ENCODE measurements around the gene CHURC1. TPM values are rescaled to one million over a fixed set of nuclear protein-coding genes. Genes with fewer than 3 reads are reported as not detected.

The CHURC1 gene
- total RNA-seq, 1 experiment from 2014 or later, result 52.4 TPM

DNA sequence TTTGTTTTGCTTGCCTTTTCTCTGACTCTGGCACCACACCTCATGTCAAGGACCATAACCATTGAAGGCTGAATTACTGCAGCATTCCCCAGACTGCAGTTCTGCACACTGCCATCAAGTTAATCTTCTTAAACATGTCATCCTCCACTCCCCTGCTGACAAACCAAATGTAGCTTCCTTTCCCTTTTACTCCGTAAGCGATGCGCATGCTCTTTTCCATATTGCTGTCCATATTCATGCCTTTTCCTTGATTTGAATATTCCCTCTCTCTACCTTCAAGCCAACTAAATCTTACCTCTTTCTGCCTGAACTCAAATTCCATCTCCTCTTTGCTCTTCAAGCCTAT lies 14.7 kb downstream of the CHURC1 start:
- Mint-ChIP-seq H3K4me1 (no peaks in the 10 kb centered on the region), H3K4me3 (no peak overlapping the region), H3K27ac (no peak overlapping the region), H3K36me3 (peaks cover 35% of the 10 kb centered on the region), H3K27me3 (ENCODE audit: low read depth) (no peaks in the 10 kb centered on the region), H3K9me3 (no peaks in the 10 kb centered on the region)
- ATAC-seq (no peak), DNase-seq (ENCODE audit: low spot score) (no peak)
- POLR2A ChIA-PET, result no interaction called here
- CTCF ChIA-PET, result no interaction called here
- TF ChIP-seq HMGA2 (CRISPR knock-in tag; IDR thresholded peaks at IDR 0.05), result no peak
- TF ChIP-seq NR2C2 (CRISPR knock-in tag; IDR thresholded peaks at IDR 0.05), result no peak

DNA sequence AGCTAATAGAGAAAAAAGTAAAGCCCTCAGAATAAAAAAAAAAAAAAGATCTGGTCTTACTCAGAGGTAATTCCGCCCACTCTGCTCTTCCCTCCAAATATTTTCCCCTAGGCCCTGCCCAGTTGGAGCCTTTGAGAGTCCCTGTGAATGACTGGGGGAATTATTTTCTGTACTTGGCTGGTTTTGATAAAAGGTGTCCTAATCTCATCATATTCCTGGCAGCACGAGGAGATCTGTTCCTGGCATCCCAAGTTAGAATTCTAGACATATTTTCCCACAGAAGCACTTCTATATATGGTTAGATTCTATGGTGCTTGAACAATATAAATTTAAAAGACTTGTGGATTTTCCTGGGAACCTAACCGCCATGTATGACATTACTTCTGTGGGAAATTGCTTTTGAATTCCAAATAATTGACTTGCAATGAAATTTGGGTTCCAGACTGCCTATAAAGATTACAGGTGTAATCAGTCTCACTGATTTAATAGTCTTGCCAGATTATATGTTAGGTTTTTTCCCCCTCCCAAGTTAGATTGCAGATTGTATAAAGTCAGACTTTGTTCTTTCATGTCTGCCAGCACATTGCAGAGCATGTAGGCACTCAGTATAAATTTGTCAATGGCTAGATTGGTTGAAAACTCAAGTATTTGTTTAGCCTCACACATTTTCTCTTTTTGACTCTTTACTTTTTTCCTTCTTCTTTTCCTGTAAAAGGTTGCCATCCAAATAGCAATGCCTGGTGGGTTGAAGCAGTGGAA lies 16.0 kb downstream of the CHURC1 start:
- TF ChIP-seq CTCF (IDR thresholded peaks at IDR 0.05) (no peak), ZBTB21 (CRISPR knock-in tag; IDR thresholded peaks at IDR 0.05; ENCODE audit: borderline replicate concordance) (no peak), NR2C2 (CRISPR knock-in tag; IDR thresholded peaks at IDR 0.05) (no peak)
- POLR2A ChIA-PET, result interaction anchor here (0.6 kb wide), 1 partner anchor 39 kb away, joined by 3 read pairs; no protein-coding TSS in a partner anchor
- Mint-ChIP-seq H3K36me3 (peaks cover 37% of the 10 kb centered on the region), H3K27me3 (ENCODE audit: low read depth) (no peaks in the 10 kb centered on the region), H3K4me1 (no peaks in the 10 kb centered on the region), H3K27ac (no peak overlapping the region), H3K9me3 (no peaks in the 10 kb centered on the region), H3K4me3 (no peak overlapping the region)
- DNase-seq (ENCODE audit: low spot score) (no peak), ATAC-seq (no peak)
- CTCF ChIA-PET, result interaction anchor here (1.4 kb wide), 1 partner anchor 31 kb away, joined by 3 read pairs; no protein-coding TSS in a partner anchor

GRCh38 chr14:64931123-64931522 lies 16.9 kb downstream of the CHURC1 start:
- DNase-seq (ENCODE audit: low spot score), result no peak
- Mint-ChIP-seq H3K4me3 (no peak overlapping the region), H3K36me3 (peaks cover 33% of the 10 kb centered on the region), H3K4me1 (no peaks in the 10 kb centered on the region), H3K9me3 (no peaks in the 10 kb centered on the region), H3K27me3 (ENCODE audit: low read depth) (no peaks in the 10 kb centered on the region), H3K27ac (no peak overlapping the region)
- POLR2A ChIA-PET, result no interaction called here
- TF ChIP-seq ZNF416 (CRISPR knock-in tag; IDR thresholded peaks at IDR 0.05), result no peak
- no peak for TF ChIP-seq ZBTB43 (CRISPR knock-in tag; IDR thresholded peaks at IDR 0.05)
- TF ChIP-seq, protein P1, sequence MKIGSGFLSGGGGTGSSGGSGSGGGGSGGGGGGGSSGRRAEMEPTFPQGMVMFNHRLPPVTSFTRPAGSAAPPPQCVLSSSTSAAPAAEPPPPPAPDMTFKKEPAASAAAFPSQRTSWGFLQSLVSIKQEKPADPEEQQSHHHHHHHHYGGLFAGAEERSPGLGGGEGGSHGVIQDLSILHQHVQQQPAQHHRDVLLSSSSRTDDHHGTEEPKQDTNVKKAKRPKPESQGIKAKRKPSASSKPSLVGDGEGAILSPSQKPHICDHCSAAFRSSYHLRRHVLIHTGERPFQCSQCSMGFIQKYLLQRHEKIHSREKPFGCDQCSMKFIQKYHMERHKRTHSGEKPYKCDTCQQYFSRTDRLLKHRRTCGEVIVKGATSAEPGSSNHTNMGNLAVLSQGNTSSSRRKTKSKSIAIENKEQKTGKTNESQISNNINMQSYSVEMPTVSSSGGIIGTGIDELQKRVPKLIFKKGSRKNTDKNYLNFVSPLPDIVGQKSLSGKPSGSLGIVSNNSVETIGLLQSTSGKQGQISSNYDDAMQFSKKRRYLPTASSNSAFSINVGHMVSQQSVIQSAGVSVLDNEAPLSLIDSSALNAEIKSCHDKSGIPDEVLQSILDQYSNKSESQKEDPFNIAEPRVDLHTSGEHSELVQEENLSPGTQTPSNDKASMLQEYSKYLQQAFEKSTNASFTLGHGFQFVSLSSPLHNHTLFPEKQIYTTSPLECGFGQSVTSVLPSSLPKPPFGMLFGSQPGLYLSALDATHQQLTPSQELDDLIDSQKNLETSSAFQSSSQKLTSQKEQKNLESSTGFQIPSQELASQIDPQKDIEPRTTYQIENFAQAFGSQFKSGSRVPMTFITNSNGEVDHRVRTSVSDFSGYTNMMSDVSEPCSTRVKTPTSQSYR (CRISPR knock-in tag; IDR thresholded peaks at IDR 0.05), result no peak
- no peak for TF ChIP-seq TEAD1 (CRISPR knock-in tag; IDR thresholded peaks at IDR 0.05)
- no peak for TF ChIP-seq PRRX2 (CRISPR knock-in tag; IDR thresholded peaks at IDR 0.05)
- TF ChIP-seq, protein P2, sequence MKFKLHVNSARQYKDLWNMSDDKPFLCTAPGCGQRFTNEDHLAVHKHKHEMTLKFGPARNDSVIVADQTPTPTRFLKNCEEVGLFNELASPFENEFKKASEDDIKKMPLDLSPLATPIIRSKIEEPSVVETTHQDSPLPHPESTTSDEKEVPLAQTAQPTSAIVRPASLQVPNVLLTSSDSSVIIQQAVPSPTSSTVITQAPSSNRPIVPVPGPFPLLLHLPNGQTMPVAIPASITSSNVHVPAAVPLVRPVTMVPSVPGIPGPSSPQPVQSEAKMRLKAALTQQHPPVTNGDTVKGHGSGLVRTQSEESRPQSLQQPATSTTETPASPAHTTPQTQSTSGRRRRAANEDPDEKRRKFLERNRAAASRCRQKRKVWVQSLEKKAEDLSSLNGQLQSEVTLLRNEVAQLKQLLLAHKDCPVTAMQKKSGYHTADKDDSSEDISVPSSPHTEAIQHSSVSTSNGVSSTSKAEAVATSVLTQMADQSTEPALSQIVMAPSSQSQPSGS (CRISPR knock-in tag; IDR thresholded peaks at IDR 0.05; ENCODE audit: borderline replicate concordance, low read depth), result no peak
- no peak for TF ChIP-seq NR1H2 (CRISPR knock-in tag; IDR thresholded peaks at IDR 0.05)
- no peak for TF ChIP-seq AFF4 (CRISPR knock-in tag; IDR thresholded peaks at IDR 0.05; ENCODE audit: borderline replicate concordance)
- CTCF ChIA-PET, result interaction anchor here (1.4 kb wide), 1 partner anchor 30 kb away, joined by 3 read pairs; no protein-coding TSS in a partner anchor
- ATAC-seq, result no peak
